Measurements from ENCODE around the gene USPL1. TPM values are rescaled to one million over a fixed set of nuclear protein-coding genes. Genes with fewer than 3 reads are reported as not detected.

Gene USPL1
- total RNA-seq, 1 donor from 2014 or later, result 18.4 TPM

GRCh38 chr13:30689752-30690151 lies 72.0 kb downstream of the USPL1 start:
- Histone ChIP-seq H3K4me1 (peaks cover 8% of the 10 kb centered on the region), H3K27ac (peak overlapping the region; percentile 70), H3K9me3 (no peaks in the 10 kb centered on the region), H3K36me3 (no peaks in the 10 kb centered on the region), H3K4me3 (peak overlapping the region in 1 of 2 donors; percentile 44), H3K27me3 (no peaks in the 10 kb centered on the region)
- TF ChIP-seq, protein P1, sequence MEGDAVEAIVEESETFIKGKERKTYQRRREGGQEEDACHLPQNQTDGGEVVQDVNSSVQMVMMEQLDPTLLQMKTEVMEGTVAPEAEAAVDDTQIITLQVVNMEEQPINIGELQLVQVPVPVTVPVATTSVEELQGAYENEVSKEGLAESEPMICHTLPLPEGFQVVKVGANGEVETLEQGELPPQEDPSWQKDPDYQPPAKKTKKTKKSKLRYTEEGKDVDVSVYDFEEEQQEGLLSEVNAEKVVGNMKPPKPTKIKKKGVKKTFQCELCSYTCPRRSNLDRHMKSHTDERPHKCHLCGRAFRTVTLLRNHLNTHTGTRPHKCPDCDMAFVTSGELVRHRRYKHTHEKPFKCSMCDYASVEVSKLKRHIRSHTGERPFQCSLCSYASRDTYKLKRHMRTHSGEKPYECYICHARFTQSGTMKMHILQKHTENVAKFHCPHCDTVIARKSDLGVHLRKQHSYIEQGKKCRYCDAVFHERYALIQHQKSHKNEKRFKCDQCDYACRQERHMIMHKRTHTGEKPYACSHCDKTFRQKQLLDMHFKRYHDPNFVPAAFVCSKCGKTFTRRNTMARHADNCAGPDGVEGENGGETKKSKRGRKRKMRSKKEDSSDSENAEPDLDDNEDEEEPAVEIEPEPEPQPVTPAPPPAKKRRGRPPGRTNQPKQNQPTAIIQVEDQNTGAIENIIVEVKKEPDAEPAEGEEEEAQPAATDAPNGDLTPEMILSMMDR (IDR thresholded peaks at IDR 0.05), result no peak
- TF ChIP-seq POLR2A (IDR thresholded peaks at IDR 0.05), result no peak
- no peak for DNase-seq (ENCODE audit: extremely low spot score in 2 of 2)
- intact Hi-C loops (cut with DNase I), result no loop called here

GRCh38 chr13:30690282-30691188 lies 72.8 kb downstream of the USPL1 start:
- no peak for DNase-seq (ENCODE audit: extremely low spot score in 2 of 2)
- Histone ChIP-seq H3K27me3 (no peaks in the 10 kb centered on the region), H3K27ac (peak overlapping the region; percentile 70), H3K36me3 (no peaks in the 10 kb centered on the region), H3K4me1 (peaks cover 8% of the 10 kb centered on the region), H3K9me3 (no peaks in the 10 kb centered on the region), H3K4me3 (peak overlapping the region; percentile 44 to 48)
- intact Hi-C loops (cut with DNase I), result no loop called here
- TF ChIP-seq, protein P1 (IDR thresholded peaks at IDR 0.05), result no peak
- TF ChIP-seq POLR2A (IDR thresholded peaks at IDR 0.05) (no peak), POLR2AphosphoS5 (IDR thresholded peaks at IDR 0.05; ENCODE audit: insufficient read depth in 1 of 2, low read depth in 1 of 2) (peak; percentile 44 to 61)

DNA sequence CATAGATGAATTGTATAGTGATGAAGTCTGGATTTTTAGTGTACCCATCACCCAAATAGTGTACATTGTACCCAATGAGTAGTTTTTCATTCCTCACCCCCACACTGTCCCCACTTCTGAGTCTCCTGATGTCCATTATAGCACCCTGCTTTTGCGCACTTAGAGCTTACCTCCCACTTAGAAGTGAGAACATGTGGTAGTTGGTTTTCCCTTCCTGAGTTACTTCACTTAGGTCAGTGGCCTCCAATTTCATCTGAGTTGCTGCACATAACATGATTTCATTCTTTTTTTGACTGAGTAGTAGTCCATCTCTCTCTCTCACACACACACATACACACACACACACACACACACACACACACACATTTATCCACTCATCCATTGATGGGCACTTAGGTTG lies 74.4 kb downstream of the USPL1 start:
- H3K27ac ChIP-seq, result no peak overlapping the region
- H3K9me3 ChIP-seq, result no peaks in the 10 kb centered on the region
- H3K4me1 ChIP-seq, result peaks cover 13% of the 10 kb centered on the region
- no peak overlapping the region for H3K4me3 ChIP-seq
- H3K36me3 ChIP-seq, result no peaks in the 10 kb centered on the region
- no peaks in the 10 kb centered on the region for H3K27me3 ChIP-seq
- intact Hi-C loops (cut with DNase I), result no loop called here
- DNase-seq (ENCODE audit: extremely low spot score in 2 of 2), result no peak
- TF ChIP-seq POLR2A (IDR thresholded peaks at IDR 0.05) (no peak), POLR2AphosphoS5 (IDR thresholded peaks at IDR 0.05; ENCODE audit: insufficient read depth in 1 of 2, low read depth in 1 of 2) (no peak)
- TF ChIP-seq, protein P1 (IDR thresholded peaks at IDR 0.05), result no peak

DNA sequence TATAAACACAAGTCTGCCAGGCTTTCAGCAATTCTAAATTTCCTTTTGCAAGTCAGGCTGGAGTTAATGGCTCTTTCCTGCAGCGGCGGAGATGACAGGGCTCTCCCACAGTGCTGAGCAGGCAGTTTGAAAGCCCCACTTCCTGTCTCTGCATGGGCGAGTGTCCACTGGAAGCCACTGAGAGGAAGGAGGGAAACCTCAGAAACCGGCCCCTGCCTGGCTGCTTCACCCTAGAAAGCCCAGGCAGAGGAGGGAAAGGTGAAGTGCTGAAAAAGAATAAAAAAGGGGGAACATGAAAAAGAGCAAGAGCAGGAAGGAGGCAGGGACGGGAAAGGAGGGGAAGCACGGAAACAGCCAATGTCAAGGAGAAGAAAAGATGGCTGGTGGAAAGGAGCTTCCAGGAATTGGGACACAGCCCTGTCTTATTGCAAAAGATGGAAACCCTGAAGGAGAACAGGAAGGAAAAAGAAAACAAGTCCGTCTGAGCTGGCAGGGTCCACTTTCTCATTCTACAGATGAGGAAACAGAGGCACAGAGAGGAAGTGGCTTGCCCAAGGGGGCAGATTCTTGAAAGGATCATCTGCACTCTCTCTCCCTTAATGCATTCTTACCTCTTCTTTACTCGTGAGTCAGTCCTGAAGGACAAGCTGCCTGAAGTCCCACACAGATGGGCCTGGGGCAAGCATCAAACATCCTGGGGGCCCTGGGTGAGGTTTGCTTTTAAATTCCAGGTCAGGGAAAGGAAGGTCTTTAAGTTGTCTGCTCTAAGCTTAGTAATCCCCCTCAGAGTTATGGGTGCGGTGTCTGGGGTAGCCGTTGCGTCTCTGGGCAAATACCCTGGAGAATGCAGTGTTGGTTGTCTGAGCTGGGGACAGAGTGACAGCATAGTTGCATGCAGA lies 78.8 kb downstream of the USPL1 start:
- intact Hi-C loops (cut with DNase I), result no loop called here
- Histone ChIP-seq H3K27me3 (no peaks in the 10 kb centered on the region), H3K4me1 (peaks cover 10% of the 10 kb centered on the region), H3K36me3 (no peaks in the 10 kb centered on the region), H3K9me3 (no peaks in the 10 kb centered on the region), H3K4me3 (no peak overlapping the region), H3K27ac (no peak overlapping the region)
- TF ChIP-seq, protein P1 (IDR thresholded peaks at IDR 0.05), result no peak
- TF ChIP-seq POLR2AphosphoS5 (IDR thresholded peaks at IDR 0.05; ENCODE audit: insufficient read depth in 1 of 2, low read depth in 1 of 2), result no peak
- TF ChIP-seq POLR2A (IDR thresholded peaks at IDR 0.05), result no peak
- DNase-seq (ENCODE audit: extremely low spot score in 2 of 2), result no peak
